GM10248 (cell line): ENCODE results near the gene MTMR10.

Experiments
- CTCF ChIA-PET: fragments of 300-600 bp; sonication (Branson Sonifier 250); formaldehyde crosslinking; extraction: SDS; loops from one replicate; lab custom pipeline; 2021; ENCODE audit warnings: antibody characterized with exemption; lab: Yijun Ruan, JAX
- POLR2A ChIA-PET: fragments of 350-650 bp; sonication (Branson Sonifier 250); formaldehyde crosslinking; extraction: SDS; loops from one replicate; lab custom pipeline; 2020; ENCODE audit warnings: antibody characterized with exemption; lab: Yijun Ruan, JAX
- DNase-seq: peaks from one replicate; pipeline ENCODE4 v3.0.0; 2012; ENCODE audit errors: extremely low spot score
- TF ChIP-seq, protein P1 (sequence below): IDR thresholded peaks from 2 replicates; pipeline ENCODE4 v1.5.1; 2012; ENCODE audit warnings: mild to moderate bottlenecking, low read depth; ENCODE audit errors: extremely low read depth, missing control alignments, control extremely low read depth

Gene MTMR10

DNA sequence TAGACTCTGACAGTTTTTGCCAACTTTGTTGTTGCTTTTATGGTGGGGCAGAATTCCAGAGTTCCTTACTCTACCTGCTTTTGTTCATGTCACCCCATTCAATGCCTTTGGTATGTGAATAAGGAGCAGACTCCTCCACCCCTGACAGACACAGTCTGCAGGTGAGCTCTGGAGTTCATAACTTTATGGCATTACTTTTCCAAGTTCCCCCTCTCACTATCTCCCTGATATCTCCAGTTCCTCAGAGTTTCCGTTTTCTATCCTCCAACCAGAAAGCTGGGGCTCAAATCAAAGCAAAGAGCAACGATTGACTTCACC lies 23.1 kb upstream of the MTMR10 start:
- POLR2A ChIA-PET = no interaction called here

DNA sequence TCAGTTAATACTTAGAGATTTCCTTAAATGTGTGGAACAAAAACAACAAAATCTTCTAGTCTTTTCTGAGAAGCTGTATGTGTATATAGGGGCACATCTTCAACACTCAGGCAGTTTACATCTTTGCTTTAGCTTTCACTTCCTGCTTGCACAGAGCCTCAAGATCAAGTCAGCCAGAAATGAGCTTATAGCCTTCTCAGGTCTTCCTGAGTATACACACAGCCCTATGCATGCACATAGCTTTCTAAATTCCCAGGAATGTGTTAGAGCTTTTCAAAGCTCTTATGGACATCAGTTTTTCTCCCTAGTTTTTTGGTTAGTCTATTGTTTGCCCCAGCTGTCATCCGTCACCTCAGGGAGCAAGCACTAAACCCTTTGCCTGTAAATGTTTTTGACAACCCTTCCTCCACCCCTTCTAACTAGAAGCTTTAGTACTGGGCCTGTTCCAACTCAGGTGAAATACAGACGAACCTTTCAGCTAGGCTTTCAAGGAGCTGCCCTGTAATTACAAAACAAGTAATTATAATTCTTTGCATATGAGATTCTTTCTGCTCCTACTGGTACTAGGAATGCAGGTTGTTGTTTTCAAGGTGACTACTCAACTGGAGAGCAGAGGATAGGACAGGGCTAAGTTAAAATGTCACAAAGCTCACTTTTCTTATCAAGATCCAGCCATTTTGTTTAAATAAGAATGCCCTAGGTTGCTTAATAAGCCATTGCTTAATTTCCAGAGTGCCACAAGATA lies 22.6 kb upstream of the MTMR10 start:
- CTCF ChIA-PET = interaction anchor here (0.7 to 1.6 kb wide), 8 partner anchors 9 to 119 kb away, joined by 3 to 9 read pairs (median 3); no protein-coding TSS in a partner anchor
- TF ChIP-seq, protein P1, sequence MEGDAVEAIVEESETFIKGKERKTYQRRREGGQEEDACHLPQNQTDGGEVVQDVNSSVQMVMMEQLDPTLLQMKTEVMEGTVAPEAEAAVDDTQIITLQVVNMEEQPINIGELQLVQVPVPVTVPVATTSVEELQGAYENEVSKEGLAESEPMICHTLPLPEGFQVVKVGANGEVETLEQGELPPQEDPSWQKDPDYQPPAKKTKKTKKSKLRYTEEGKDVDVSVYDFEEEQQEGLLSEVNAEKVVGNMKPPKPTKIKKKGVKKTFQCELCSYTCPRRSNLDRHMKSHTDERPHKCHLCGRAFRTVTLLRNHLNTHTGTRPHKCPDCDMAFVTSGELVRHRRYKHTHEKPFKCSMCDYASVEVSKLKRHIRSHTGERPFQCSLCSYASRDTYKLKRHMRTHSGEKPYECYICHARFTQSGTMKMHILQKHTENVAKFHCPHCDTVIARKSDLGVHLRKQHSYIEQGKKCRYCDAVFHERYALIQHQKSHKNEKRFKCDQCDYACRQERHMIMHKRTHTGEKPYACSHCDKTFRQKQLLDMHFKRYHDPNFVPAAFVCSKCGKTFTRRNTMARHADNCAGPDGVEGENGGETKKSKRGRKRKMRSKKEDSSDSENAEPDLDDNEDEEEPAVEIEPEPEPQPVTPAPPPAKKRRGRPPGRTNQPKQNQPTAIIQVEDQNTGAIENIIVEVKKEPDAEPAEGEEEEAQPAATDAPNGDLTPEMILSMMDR = no peak
- POLR2A ChIA-PET = no interaction called here
- DNase-seq = peak; percentile 57

More for the DNA sequence above, 23.1 kb upstream of the MTMR10 start:
- DNase-seq = no peak
- TF ChIP-seq, protein P1 = no peak
- CTCF ChIA-PET = interaction anchor here (0.9 to 2.5 kb wide), 7 partner anchors 8 to 35 kb away, joined by 3 to 10 read pairs (median 5); no protein-coding TSS in a partner anchor

DNA sequence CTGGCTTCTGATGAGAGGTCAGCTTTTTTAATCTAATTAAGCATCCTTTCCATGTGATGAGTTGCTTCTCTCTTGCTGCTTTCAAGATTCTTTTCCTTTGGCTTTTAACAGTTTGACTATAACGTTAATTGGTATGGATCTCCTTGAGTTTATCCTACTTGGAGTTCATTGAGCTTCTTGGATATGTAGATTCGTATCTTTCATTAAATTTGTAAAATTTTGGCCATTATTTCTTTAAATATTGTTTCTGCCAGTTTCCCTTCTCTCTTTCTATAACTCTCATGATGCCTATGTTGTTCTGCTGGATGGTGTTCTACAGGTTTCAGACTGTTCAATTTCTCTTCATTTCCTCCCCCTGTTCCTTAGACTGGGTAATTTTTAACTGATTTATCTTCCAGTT lies 21.0 kb upstream of the MTMR10 start:
- no peak for DNase-seq
- ChIA-PET POLR2A (no interaction called here), CTCF (no interaction called here)
- TF ChIP-seq, protein P1 = no peak

DNA sequence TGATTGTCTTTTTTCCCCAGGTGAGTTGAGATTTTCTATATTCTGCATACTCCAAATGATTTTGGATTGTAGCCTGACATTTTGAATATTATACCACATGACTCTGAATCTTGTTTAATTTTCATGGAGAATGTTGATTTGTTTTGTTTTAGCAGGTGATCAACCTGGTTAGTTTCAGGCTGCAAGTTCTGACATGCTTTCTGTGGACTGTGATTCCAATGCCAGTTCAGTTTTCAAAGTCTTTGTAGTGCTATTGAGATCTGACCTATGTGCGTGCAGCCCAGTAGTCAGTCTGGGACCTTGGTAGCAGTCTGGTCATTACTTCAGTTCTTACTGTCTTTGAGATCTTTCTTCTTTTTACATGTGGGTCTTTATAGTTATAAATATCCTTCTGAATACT lies 18.6 kb upstream of the MTMR10 start:
- DNase-seq = no peak
- TF ChIP-seq, protein P1 = no peak
- CTCF ChIA-PET = interaction anchor here (1.3 kb wide), 1 partner anchor 20 kb away, joined by 3 read pairs; no protein-coding TSS in a partner anchor
- POLR2A ChIA-PET = no interaction called here

DNA sequence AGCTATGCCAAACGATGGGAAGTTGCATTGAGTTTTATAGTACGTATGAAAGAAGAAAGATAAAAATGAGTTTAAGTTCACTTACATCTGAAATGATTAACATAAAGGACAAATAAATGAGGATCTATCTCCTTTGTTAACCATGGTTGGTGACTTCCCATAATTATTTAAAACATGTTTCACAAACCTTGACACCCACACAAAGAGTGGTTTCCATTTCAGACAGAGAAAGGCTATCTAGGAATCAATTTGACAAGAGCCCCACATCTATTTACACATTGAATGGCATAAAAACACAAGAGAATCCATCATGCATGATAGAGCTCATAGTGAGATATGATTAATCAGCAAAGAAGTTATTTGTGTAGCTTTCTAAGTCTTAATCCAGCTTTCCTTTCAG lies 14.2 kb upstream of the MTMR10 start:
- CTCF ChIA-PET = interaction anchor here (0.8 to 3.0 kb wide), 7 partner anchors 8 to 123 kb away, joined by 3 to 12 read pairs (median 4); partner anchors contain the start of gene MTMR10
- TF ChIP-seq, protein P1 = no peak
- no peak for DNase-seq
- POLR2A ChIA-PET = no interaction called here

DNA sequence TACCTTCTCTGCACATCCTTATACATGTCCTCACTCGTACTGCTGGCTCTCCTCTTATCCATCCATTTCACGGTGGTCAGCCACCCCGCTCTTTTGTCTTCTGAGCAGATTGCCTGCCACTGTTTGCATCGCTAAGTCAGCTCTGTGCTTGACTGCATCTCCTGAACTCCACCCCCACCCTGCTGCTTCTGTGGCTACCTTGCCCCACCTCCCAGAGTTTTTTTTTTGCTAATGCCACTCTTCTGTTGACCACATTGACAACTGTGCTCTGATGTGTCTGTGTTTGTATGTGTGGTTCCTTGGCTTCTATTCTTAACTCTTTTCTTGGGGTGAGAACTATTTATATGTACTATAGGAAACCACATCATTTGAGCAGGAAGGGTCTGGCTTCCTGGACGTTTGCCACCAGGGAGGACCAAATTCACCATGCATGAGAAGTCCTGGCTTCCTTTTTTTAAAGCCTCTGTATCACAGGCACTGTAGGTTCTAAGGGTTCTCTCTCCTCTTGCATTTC lies 12.8 kb upstream of the MTMR10 start:
- ChIA-PET CTCF (interaction anchor here (2.4 to 2.8 kb wide), 2 partner anchors 12 to 125 kb away, joined by 6 to 10 read pairs; no protein-coding TSS in a partner anchor), POLR2A (no interaction called here)
- peak; percentile 68 for DNase-seq
- TF ChIP-seq, protein P1 = no peak
